HepG2 (cell line): Measurements from ENCODE around the gene TLE1. TPM values are rescaled to one million over a fixed set of nuclear protein-coding genes. Genes with fewer than 3 reads are reported as not detected.

Experiments
- ARID5B ChIP-seq: IDR thresholded peaks from 2 replicates; pipeline ENCODE4 v1.4.0; 2020; ENCODE audit warnings: mild to moderate bottlenecking, missing genetic modification reagents
- FOXA3 ChIP-seq: IDR thresholded peaks from 2 replicates; pipeline ENCODE4 v1.6.1; 2016; ENCODE audit warnings: missing genetic modification reagents, missing compliant biosample characterization
- HOXA5 ChIP-seq: sonication (generic); formaldehyde crosslinking; IDR thresholded peaks from 2 replicates; pipeline ENCODE4 v1.4.0; 2020; ENCODE audit warnings: missing genetic modification reagents
- MIER3 ChIP-seq: IDR thresholded peaks from 2 replicates; pipeline ENCODE4 v1.6.1; 2016; ENCODE audit warnings: missing compliant biosample characterization, borderline replicate concordance
- PHB2 ChIP-seq: fragments of 450-650 bp; IDR thresholded peaks from 2 replicates; pipeline ENCODE4 v1.6.1; 2018; ENCODE audit not compliant: partially characterized antibody
- RBM22 ChIP-seq: fragments of 200-400 bp; formaldehyde crosslinking; optimal IDR thresholded peaks from 2 replicates; pipeline ENCODE3; 2017; ENCODE audit warnings: mild to moderate bottlenecking, low read length, moderate library complexity
- RFX1 ChIP-seq: fragments of 450-650 bp; IDR thresholded peaks from 2 replicates; pipeline ENCODE4 v1.6.1; 2017
- TCF7 ChIP-seq: sonication (generic); IDR thresholded peaks from 2 replicates; pipeline ENCODE4 v1.6.1; 2016; ENCODE audit warnings: antibody characterized with exemption, low read depth
- THAP11 ChIP-seq: IDR thresholded peaks from 2 replicates; pipeline ENCODE4 v1.6.1; 2016; ENCODE audit warnings: missing biosample characterization, missing genetic modification reagents
- TMF1 ChIP-seq: sonication (generic); formaldehyde crosslinking; IDR thresholded peaks from 2 replicates; pipeline ENCODE4 v1.8.1; 2022; ENCODE audit warnings: low read depth, missing genetic modification reagents
- ZKSCAN1 ChIP-seq: fragments of 150-350 bp; IDR thresholded peaks from 2 replicates; pipeline ENCODE4 v1.6.1; 2014; ENCODE audit warnings: low read length
- ZNF101 ChIP-seq: sonication (generic); formaldehyde crosslinking; IDR thresholded peaks from 2 replicates; pipeline ENCODE4 v1.4.0; 2020; ENCODE audit warnings: mild to moderate bottlenecking, low read depth, missing genetic modification reagents, borderline replicate concordance
- ZNF747 ChIP-seq: sonication (generic); formaldehyde crosslinking; IDR thresholded peaks from 2 replicates; pipeline ENCODE4 v1.8.1; 2023; ENCODE audit warnings: missing genetic modification reagents, mild to moderate bottlenecking, borderline replicate concordance
- ZNF792 ChIP-seq: IDR thresholded peaks from 2 replicates; pipeline ENCODE4 v1.6.1; 2016
- ZZZ3 ChIP-seq: sonication (generic); formaldehyde crosslinking; IDR thresholded peaks from 2 replicates; pipeline ENCODE4 v1.4.0; 2020; ENCODE audit warnings: missing genetic modification reagents, mild to moderate bottlenecking, borderline replicate concordance
- polyA plus RNA-seq, 8 experiments: library from polyadenylated mRNA; depleted of rRNA in 3 of 8; stranded (reverse) in 7 of 8; unstranded in 1 of 8; fragments of >200 nt; fragmentation: Illumina TruSeq in 4 of 8; extraction: Trizol in 4 of 8; gene quantifications; 2 replicates each; pipeline versions ENCODE4 v1.2.1 to v1.2.3, GENCODE V29; 2011 to 2016; ENCODE audit warnings: low read depth in 4 of 8, missing spikeins in 1 of 8, mixed read lengths in 1 of 8; ENCODE audit not compliant: insufficient read depth in 1 of 8
- total RNA-seq, 5 experiments: library from RNA; depleted of rRNA; stranded (reverse); fragments of >200 nt; fragmentation: Illumina TruSeq; extraction: Trizol; gene quantifications; 2 replicates each; pipeline ENCODE4 v1.2.3, GENCODE V29; 2016; ENCODE audit warnings: low read depth in 1 of 5
- TF ChIP-seq, protein P1 (sequence below): sonication (generic); formaldehyde crosslinking; IDR thresholded peaks from 2 replicates; pipeline ENCODE4 v1.5.0; 2020; ENCODE audit warnings: mild to moderate bottlenecking, missing genetic modification reagents, borderline replicate concordance
- TF ChIP-seq, protein P2 (sequence below): sonication (generic); formaldehyde crosslinking; IDR thresholded peaks from 2 replicates; pipeline ENCODE4 v1.5.0; 2020; ENCODE audit warnings: mild to moderate bottlenecking, missing genetic modification reagents, borderline replicate concordance

TLE1 gene
- total and polyA plus RNA-seq, 2 of the 13 experiments (the other 11 are each of a cell fraction or from before 2014, with no cell fraction given) = 35.9 to 109 TPM

DNA sequence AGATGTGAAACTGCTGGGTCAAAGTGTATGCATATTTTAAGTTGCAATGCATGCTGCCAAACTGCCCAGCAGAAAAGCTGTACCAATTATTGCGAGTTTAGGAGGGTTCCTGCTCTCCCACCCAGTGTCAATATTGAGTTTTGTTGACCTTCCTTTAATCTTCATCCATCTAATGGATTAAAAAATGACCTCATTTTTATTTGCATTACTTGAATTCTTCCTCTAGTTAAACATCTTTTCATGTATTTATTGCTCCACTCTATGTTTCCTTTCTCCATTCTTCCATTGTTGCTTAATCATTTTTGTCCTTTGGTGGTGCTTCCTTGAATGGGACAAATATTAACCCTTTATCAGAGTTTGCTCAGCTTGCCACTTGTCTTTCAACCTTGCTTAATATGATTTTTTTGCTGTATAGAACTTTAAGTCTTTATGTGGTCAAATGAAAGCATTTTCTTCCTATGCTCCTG is 32.4 kb downstream of the TLE1 start (continued):
- TF ChIP-seq, protein P1, sequence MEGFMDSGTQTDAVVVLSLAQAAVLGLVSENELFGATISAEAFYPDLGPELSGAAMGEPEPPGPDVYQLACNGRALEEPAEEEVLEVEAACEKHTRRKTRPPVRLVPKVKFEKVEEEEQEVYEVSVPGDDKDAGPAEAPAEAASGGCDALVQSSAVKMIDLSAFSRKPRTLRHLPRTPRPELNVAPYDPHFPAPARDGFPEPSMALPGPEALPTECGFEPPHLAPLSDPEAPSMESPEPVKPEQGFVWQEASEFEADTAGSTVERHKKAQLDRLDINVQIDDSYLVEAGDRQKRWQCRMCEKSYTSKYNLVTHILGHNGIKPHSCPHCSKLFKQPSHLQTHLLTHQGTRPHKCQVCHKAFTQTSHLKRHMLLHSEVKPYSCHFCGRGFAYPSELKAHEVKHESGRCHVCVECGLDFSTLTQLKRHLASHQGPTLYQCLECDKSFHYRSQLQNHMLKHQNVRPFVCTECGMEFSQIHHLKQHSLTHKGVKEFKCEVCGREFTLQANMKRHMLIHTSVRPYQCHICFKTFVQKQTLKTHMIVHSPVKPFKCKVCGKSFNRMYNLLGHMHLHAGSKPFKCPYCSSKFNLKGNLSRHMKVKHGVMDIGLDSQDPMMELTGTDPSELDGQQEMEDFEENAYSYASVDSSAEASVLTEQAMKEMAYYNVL (CRISPR knock-in tag) = peak; percentile 96
- TF ChIP-seq FOXA3 (peak; percentile 94), ZNF101 (CRISPR knock-in tag) (no peak), PHB2 (no peak), ZNF747 (CRISPR knock-in tag) (no peak), ZZZ3 (CRISPR knock-in tag) (no peak), TCF7 (peak; percentile 91), HOXA5 (CRISPR knock-in tag) (0 out of 2 replicates have a peak, but pooled peaks have one; percentile 17), RFX1 (no peak), ZNF792 (peak; percentile 26; the same call in 1 of the 2 replicates), ARID5B (peak; percentile 91), THAP11 (CRISPR knock-in tag) (0 out of 2 replicates have a peak, but pooled peaks have one; percentile 44), MIER3 (peak; percentile 65; the same call in 1 of the 2 replicates), RBM22 (peak; percentile 66), ZKSCAN1 (no peak), TMF1 (no peak)
- TF ChIP-seq, protein P2, sequence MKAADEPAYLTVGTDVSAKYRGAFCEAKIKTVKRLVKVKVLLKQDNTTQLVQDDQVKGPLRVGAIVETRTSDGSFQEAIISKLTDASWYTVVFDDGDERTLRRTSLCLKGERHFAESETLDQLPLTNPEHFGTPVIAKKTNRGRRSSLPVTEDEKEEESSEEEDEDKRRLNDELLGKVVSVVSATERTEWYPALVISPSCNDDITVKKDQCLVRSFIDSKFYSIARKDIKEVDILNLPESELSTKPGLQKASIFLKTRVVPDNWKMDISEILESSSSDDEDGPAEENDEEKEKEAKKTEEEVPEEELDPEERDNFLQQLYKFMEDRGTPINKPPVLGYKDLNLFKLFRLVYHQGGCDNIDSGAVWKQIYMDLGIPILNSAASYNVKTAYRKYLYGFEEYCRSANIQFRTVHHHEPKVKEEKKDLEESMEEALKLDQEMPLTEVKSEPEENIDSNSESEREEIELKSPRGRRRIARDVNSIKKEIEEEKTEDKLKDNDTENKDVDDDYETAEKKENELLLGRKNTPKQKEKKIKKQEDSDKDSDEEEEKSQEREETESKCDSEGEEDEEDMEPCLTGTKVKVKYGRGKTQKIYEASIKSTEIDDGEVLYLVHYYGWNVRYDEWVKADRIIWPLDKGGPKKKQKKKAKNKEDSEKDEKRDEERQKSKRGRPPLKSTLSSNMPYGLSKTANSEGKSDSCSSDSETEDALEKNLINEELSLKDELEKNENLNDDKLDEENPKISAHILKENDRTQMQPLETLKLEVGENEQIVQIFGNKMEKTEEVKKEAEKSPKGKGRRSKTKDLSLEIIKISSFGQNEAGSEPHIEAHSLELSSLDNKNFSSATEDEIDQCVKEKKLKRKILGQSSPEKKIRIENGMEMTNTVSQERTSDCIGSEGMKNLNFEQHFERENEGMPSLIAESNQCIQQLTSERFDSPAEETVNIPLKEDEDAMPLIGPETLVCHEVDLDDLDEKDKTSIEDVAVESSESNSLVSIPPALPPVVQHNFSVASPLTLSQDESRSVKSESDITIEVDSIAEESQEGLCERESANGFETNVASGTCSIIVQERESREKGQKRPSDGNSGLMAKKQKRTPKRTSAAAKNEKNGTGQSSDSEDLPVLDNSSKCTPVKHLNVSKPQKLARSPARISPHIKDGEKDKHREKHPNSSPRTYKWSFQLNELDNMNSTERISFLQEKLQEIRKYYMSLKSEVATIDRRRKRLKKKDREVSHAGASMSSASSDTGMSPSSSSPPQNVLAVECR (CRISPR knock-in tag) = no peak
